Vagina (tissue), 2 donors: ENCODE measurements around the gene TRIM37.

Experiments used
- CTCF ChIP-seq, 3 experiments: fragments of 450-650 bp in 2 of 3; fragments of 200-600 bp in 1 of 3; sonication (generic) in 1 of 3; IDR thresholded peaks; one replicate each; pipeline ENCODE4 v1.5.1; 2017 to 2019; ENCODE audit warnings: antibody characterized with exemption in 3 of 3, mild to moderate bottlenecking in 2 of 3, moderate library complexity in 2 of 3
- POLR2A ChIP-seq, 2 donors: fragments of 450-650 bp; IDR thresholded peaks; one replicate each; pipeline ENCODE4 v1.6.1; 2017; ENCODE audit warnings: antibody characterized with exemption in 2 of 2, mild to moderate bottlenecking in 2 of 2, moderate library complexity in 2 of 2
- POLR2AphosphoS5 ChIP-seq, 2 donors: sonication (generic); formaldehyde crosslinking; IDR thresholded peaks; one replicate each; pipeline ENCODE4 v1.9.0; 2017; ENCODE audit warnings: antibody characterized with exemption in 2 of 2, mild to moderate bottlenecking in 2 of 2, low read depth in 1 of 2; ENCODE audit not compliant: insufficient read depth in 1 of 2

DNA sequence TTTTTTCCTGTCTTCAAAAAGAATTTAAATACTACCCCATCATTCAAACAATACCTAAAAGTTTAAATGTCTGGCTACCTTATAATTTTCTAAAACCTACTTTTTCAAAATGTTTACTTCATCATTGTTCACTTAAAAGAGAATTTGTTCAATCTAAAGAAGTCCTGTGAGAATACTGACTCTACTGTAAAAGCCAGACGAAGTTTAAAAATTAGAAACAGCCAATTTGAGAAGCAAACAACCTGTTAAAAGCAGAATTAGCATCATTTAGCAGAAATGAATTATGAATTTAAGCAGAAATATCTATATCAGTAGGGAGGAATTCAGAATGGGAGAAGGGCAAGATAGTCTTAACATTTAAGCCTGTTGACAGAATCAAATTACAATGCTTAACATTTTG is 46.2 kb upstream of the TRIM37 start:
- no peak for TF ChIP-seq POLR2A (IDR thresholded peaks at IDR 0.05)
- TF ChIP-seq CTCF (IDR thresholded peaks at IDR 0.05) = no peak
- TF ChIP-seq POLR2AphosphoS5 (IDR thresholded peaks at IDR 0.05; ENCODE audit: insufficient read depth in 1 of 2, low read depth in 1 of 2) = no peak
